Left forelimb (tissue), 1 donor: ENCODE measurements around the gene ARHGEF11.

Experiments used
- DNase-seq: peaks from one replicate; pipeline ENCODE4 v3.0.0-alpha.2; 2018; ENCODE audit warnings: low spot score

ARHGEF11 gene

GRCh38 chr1:156910309-156910782 is 135.2 kb downstream of the ARHGEF11 start:
- no peak for DNase-seq

- no peak for DNase-seq
Measured at GRCh38 chr1:156909671-156910070, 135.9 kb downstream of the ARHGEF11 start.

GRCh38 chr1:156908955-156909354 is 136.6 kb downstream of the ARHGEF11 start:
- DNase-seq: no peak

- DNase-seq: no peak
Measured at GRCh38 chr1:156908541-156908940, 137.0 kb downstream of the ARHGEF11 start.

DNA sequence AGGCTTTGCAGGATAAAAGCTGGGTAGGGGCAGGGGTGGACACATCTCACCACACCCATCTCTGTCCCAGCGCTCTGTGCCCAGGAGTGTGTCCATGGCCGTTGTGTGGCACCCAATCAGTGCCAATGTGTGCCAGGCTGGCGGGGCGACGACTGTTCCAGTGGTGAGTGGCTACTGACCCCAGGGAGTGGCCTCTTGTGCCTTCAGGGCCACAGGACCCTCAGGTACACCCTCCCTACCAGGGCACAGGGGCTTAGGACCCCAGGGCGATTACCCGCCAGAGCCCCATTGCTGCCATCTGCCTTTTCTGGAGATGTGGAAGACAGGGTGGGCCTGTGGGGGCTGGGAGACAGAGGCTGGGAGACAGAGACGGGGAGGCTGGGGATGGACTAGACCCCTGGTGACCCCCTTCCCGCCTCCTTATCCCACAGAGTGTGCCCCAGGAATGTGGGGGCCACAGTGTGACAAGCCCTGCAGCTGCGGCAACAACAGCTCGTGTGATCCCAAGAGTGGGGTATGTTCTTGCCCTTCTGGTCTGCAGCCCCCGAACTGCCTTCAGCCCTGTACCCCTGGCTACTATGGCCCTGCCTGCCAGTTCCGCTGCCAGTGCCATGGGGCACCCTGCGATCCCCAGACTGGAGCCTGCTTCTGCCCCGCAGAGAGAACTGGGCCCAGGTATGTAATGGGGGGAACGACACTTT is 139.2 kb downstream of the ARHGEF11 start:
- DNase-seq: no peak

- no peak for DNase-seq
Measured at GRCh38 chr1:156905651-156906050, 139.9 kb downstream of the ARHGEF11 start.

DNA sequence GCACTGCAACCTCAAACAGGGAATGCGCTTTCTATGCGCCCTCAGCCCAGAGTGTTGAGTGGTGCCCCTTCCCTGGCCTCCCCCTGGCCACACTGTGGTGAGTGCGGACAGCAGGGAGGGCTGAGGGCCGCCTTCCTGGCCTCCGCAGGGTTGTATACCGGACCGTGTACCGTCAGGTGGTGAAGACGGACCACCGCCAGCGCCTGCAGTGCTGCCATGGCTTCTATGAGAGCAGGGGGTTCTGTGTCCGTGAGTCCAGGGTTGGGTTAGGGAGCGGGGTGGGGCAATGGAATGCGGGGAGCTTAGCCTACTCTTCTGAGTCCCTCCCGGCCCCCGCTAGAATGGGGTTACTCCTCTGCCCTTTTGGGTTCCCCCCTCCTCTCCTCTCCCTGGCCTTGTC is 140.4 kb downstream of the ARHGEF11 start:
- DNase-seq: no peak

- no peak for DNase-seq
Measured at GRCh38 chr1:156904187-156904959, 141.2 kb downstream of the ARHGEF11 start.

DNA sequence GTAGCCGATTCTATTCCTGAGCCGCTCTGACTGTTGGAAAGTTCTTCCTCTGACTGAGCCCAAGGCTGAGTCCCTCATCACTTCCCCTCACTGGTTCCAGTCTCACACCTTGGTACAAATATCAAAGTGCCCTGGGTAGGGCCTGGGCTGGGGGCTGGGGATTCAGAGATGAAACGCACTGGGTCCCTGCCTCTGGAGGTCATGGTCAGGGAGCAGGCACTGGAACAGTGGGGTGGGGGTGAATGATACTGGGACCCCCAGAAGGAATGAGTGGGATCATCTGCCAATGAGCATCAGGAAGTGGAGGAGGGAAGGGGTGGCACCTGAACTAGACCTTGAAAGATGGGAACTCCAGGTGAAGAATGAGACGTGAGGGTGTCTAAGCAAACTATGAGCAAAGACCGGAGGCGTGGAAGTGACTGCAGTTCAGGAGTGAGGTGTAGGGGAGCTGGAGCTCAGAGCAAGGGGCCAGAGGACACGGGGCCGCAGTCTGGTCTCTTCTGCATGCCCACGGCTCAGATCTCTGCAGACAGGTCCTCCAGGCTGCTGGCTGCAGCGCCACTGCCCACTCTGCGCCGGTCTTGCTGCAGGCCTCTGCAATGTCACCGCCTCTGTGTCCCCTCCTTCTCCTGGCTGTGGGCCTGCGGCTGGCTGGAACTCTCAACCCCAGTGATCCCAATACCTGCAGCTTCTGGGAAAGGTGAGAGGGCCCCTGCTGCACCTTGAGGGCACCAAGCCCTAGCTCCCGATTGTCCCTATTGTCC is 142.0 kb downstream of the ARHGEF11 start:
- no peak for DNase-seq

GRCh38 chr1:156901966-156902915 is 143.3 kb downstream of the ARHGEF11 start:
- DNase-seq: no peak

GRCh38 chr1:156901590-156901900 is 144.0 kb downstream of the ARHGEF11 start:
- DNase-seq: no peak

- DNase-seq: no peak
Measured at GRCh38 chr1:156900896-156901589, 144.5 kb downstream of the ARHGEF11 start.

GRCh38 chr1:156899956-156900718 is 145.4 kb downstream of the ARHGEF11 start:
- DNase-seq: no peak

DNA sequence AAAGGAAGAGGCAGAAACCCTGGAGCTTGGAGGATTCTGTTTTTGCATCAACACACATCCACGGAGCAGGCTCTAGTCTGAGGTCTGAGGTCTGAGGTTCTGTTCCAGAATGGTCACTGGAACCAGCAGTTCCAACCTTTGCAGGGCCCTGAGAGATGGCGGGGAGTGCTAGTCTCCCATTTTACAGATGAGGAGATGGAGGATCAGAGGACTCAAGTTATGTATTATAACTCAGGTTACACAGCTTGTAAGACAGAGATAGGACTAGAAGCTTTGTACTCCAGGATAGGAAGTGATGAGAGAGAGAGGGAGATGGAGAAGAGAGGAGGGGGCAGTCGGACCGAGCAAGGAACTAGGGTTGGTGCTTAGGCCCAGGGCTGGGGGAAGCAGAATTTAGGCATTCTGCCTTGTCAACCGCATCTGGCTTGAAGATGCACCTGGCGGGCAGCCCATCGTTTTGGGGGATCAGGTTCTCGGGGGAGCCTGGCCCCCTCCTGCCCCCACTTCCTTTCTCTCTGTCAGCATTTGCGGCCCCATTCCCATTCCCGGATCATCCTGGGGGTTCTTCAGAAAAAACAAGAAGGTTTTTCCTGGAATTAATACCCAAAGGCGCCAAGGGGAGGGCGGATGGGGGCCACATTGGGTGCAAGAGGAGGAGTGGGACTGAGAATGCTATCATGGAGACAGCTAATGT is 146.4 kb downstream of the ARHGEF11 start:
- no peak for DNase-seq

DNA sequence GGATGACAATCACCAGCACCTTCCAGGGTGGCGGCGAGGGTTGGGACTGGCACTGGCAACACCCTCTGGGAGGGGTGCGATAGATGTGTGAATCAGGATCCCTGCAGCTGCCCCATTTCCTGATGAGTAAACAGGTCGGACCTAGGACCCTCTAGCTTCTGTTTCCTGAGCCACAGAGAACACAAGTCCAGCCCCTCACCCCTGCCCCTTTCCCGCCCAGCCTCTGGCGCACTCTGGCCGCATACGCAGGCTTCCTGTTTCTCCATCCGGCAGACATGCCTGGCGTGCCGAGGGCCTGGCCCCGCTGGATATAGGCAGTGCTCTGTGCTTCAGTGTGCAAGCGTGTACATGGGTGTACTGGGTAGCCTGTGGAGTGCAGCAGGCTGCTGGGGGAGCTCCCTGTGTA is 147.4 kb downstream of the ARHGEF11 start:
- DNase-seq: no peak

DNA sequence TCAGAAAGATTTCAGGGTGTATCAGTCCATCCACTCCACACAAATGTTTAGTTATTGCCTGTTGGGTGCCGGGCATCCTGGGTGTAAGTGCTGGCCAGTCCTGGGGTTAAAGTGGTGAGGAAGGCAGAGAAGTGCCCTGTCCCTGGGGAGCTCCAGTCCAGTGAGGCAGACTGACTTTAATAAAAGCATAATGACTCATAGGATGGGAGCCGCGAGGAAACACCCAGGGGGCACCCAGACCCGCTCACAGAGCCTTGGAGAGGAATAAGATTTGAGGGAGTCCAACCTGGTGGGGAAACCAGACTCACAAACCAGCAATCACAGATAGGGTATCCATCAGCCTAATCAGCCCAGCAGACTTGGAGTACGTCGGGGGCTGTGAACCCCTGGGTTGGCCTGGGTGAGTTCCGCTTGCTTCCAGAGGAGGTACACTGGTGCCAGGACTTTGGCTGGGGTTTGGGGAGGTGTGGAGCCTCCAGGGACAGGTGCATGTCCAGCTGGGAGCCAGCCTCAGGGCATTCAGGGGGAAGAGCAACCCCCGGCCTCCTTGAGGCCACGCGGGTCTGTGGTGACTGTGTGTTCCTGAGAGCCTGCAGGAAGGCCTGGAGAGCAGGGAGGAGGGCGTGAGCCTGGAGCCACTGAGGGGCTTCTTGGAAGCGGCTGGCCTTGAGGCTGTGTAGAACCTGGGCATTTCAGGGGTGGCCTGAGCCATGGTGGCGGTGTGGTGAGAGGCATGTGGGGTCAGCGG is 148.3 kb downstream of the ARHGEF11 start:
- no peak for DNase-seq

GRCh38 chr1:156896490-156897033 is 149.0 kb downstream of the ARHGEF11 start:
- DNase-seq: no peak

- DNase-seq: no peak
Measured at GRCh38 chr1:156895927-156896326, 149.6 kb downstream of the ARHGEF11 start.

- no peak for DNase-seq
Measured at GRCh38 chr1:156895455-156895812, 150.1 kb downstream of the ARHGEF11 start.
